Gastrocnemius medialis (tissue), 4 donors: Measurements from ENCODE around the gene ZIC1. TPM values are rescaled to one million over a fixed set of nuclear protein-coding genes. Genes with fewer than 3 reads are reported as not detected.

ENCODE experiments used
- ATAC-seq, 2 donors: fragments of 150-250 bp; one replicate each; pipeline ENCODE4 v1.9.1; 2016
- DNase-seq, 2 donors: peaks; one replicate each; pipeline ENCODE4 v3.0.0-alpha.2; 2019
- H3K27ac ChIP-seq, 4 donors: fragments of 200-600 bp; sonication (generic); 1 replicate in 1 of 4; 2 replicates in 3 of 4; pipeline ENCODE4 v1.5.1; 2016 to 2018; ENCODE audit warnings: mild to moderate bottlenecking in 2 of 4, moderate library complexity in 1 of 4
- H3K27me3 ChIP-seq, 3 donors: fragments of 200-600 bp; sonication (generic) in 2 of 3; 1 replicate in 1 of 3; 2 replicates in 2 of 3; pipeline versions ENCODE4 v1.5.1 to v1.6.0; 2016 to 2019; ENCODE audit warnings: mild to moderate bottlenecking in 1 of 3, moderate library complexity in 1 of 3
- H3K36me3 ChIP-seq, 2 donors: fragments of 200-600 bp; sonication (generic) in 1 of 2; one replicate each; pipeline ENCODE4 v1.5.1; 2017 to 2018
- H3K4me1 ChIP-seq, 2 donors: fragments of 200-600 bp; sonication (generic) in 1 of 2; one replicate each; pipeline ENCODE4 v1.5.1; 2016 to 2017; ENCODE audit warnings: mild to moderate bottlenecking in 2 of 2
- H3K4me3 ChIP-seq, 4 donors: fragments of 200-600 bp; sonication (generic) in 3 of 4; 1 replicate in 1 of 4; 2 replicates in 3 of 4; pipeline ENCODE4 v1.5.1; 2016 to 2019; ENCODE audit warnings: mild to moderate bottlenecking in 2 of 4
- H3K9me3 ChIP-seq, 3 donors: fragments of 200-600 bp; sonication (generic) in 2 of 3; 1 replicate in 1 of 3; 2 replicates in 2 of 3; pipeline ENCODE4 v1.5.1; 2016 to 2019
- CTCF ChIP-seq, 5 experiments: fragments of 450-650 bp in 3 of 5; fragments of 200-600 bp in 2 of 5; sonication (generic) in 2 of 5; IDR thresholded peaks in 4 of 5; conservative IDR thresholded peaks in 1 of 5; 1 replicate in 4 of 5; 2 replicates in 1 of 5; pipeline ENCODE4 v1.5.1; 2016 to 2019; ENCODE audit warnings: antibody characterized with exemption in 5 of 5, mild to moderate bottlenecking in 3 of 5, moderate library complexity in 3 of 5
- POLR2A ChIP-seq, 2 donors: fragments of 450-650 bp; IDR thresholded peaks; one replicate each; pipeline ENCODE4 v1.6.1; 2017; ENCODE audit warnings: antibody characterized with exemption in 2 of 2, mild to moderate bottlenecking in 2 of 2, moderate library complexity in 2 of 2
- in situ Hi-C, 4 donors: fragments of 200-750 bp; cut with MboI; loops; one replicate each; pipeline versions ENCODE4 v1.15.0 to v1.8.0; 2017; ENCODE audit warnings: low sequenced_read_pairs in 4 of 4
- intact Hi-C: fragments of 100-400 bp; cut with DNase I; formaldehyde crosslinking; loops from one replicate; pipeline ENCODE4 v1.15.1; 2023; ENCODE audit warnings: low total_unique reads
- total RNA-seq, 4 donors: library from RNA; depleted of rRNA; stranded (reverse); fragments of >200 nt; gene quantifications; one replicate each; pipeline versions ENCODE4 v1.1.0 to v1.2.3, GENCODE V29; 2016

Gene ZIC1
- total RNA-seq, 4 donors from 2014 or later = 3.3 to 5.2 (median 4.3) TPM

GRCh38 chr3:147458995-147459704 lies 50.0 kb downstream of the ZIC1 start:
- Histone ChIP-seq H3K4me1 (no peaks in the 10 kb centered on the region), H3K27ac (no peak overlapping the region), H3K36me3 (no peaks in the 10 kb centered on the region), H3K4me3 (no peak overlapping the region), H3K9me3 (no peaks in the 10 kb centered on the region), H3K27me3 (no peaks in the 10 kb centered on the region)
- ATAC-seq (no peak), DNase-seq (no peak)
- in situ Hi-C loops (no loop called here), intact Hi-C loops (no loop called here)
- TF ChIP-seq CTCF (IDR thresholded peaks at IDR 0.05 in 4 of 5, conservative IDR thresholded peaks at IDR 0.05 in 1 of 5) (no peak), POLR2A (IDR thresholded peaks at IDR 0.05) (no peak)

GRCh38 chr3:147462856-147463255 lies 53.7 kb downstream of the ZIC1 start:
- H3K4me1 ChIP-seq = no peaks in the 10 kb centered on the region
- intact Hi-C loops (no loop called here), in situ Hi-C loops (no loop called here)
- TF ChIP-seq CTCF (IDR thresholded peaks at IDR 0.05 in 4 of 5, conservative IDR thresholded peaks at IDR 0.05 in 1 of 5) (no peak), POLR2A (IDR thresholded peaks at IDR 0.05) (no peak)
- no peak overlapping the region for H3K27ac ChIP-seq
- no peaks in the 10 kb centered on the region for H3K36me3 ChIP-seq
- no peak for DNase-seq
- H3K27me3 ChIP-seq = no peaks in the 10 kb centered on the region
- no peak overlapping the region for H3K4me3 ChIP-seq
- no peaks in the 10 kb centered on the region for H3K9me3 ChIP-seq
- ATAC-seq = peak in 1 of 2 donors; percentile 39

Other genes with a start within 250 kb of the ZIC1 start
- under 1 TPM in 3 of 4 donors, not detected in 1; 0.19 to 0.47 (median 0.39) TPM for gene ZIC4, start 2.8 kb upstream of the ZIC1 start, total RNA-seq